Cardiac muscle cell (in vitro differentiated cells and primary cell): ENCODE results near the gene NEK2. TPM values are rescaled to one million over a fixed set of nuclear protein-coding genes. Genes with fewer than 3 reads are reported as not detected.
A peak's percentile ranks its signal among the peaks of the same experiment; 100 is the strongest.

Experiments used
- DNase-seq, 2 donors: peaks; one replicate each; pipeline versions ENCODE4 v3.0.0 to v3.0.0-alpha.2; 2010 to 2017; ENCODE audit warnings: low read depth in 1 of 2, low spot score in 1 of 2
- H3K27ac ChIP-seq: fragments of 200-600 bp; sonication (generic); 2 replicates; pipeline ENCODE4 v1.5.1; 2016
- H3K27me3 ChIP-seq: fragments of 200-600 bp; sonication (generic); 2 replicates; pipeline ENCODE4 v1.6.0; 2016; ENCODE audit warnings: control low read depth
- H3K36me3 ChIP-seq: fragments of 200-600 bp; sonication (generic); 2 replicates; pipeline ENCODE4 v1.5.1; 2016; ENCODE audit warnings: control low read depth
- H3K4me1 ChIP-seq: fragments of 200-600 bp; sonication (generic); 2 replicates; pipeline ENCODE4 v1.8.1; 2017; ENCODE audit warnings: low read depth, mild to moderate bottlenecking, mixed run types
- H3K4me3 ChIP-seq: fragments of 200-600 bp; sonication (generic); 2 replicates; pipeline ENCODE4 v1.5.1; 2016; ENCODE audit warnings: mild to moderate bottlenecking
- H3K9me3 ChIP-seq: fragments of 200-600 bp; sonication (generic); 2 replicates; pipeline ENCODE4 v1.5.1; 2017; ENCODE audit warnings: low read depth, mild to moderate bottlenecking, control low read depth
- CTCF ChIP-seq: IDR thresholded peaks from 2 replicates; pipeline ENCODE4 v1.5.1; 2012; ENCODE audit warnings: low read depth, mild to moderate bottlenecking, low read length
- polyA plus RNA-seq: library from polyadenylated mRNA; unstranded; fragments of >200 nt; fragmentation: Nextera tagmentation; extraction: Ambion mirVana; gene quantifications from 2 replicates; pipeline ENCODE4 v1.2.1, GENCODE V29; 2016
- total RNA-seq: library from RNA; depleted of rRNA; stranded (reverse); fragments of >200 nt; gene quantifications from 2 replicates; pipeline ENCODE4 v1.2.3, GENCODE V29; 2016

NEK2 gene
- total and polyA plus RNA-seq, 2 experiments from 2014 or later: 6.7 to 51.2 TPM

DNA sequence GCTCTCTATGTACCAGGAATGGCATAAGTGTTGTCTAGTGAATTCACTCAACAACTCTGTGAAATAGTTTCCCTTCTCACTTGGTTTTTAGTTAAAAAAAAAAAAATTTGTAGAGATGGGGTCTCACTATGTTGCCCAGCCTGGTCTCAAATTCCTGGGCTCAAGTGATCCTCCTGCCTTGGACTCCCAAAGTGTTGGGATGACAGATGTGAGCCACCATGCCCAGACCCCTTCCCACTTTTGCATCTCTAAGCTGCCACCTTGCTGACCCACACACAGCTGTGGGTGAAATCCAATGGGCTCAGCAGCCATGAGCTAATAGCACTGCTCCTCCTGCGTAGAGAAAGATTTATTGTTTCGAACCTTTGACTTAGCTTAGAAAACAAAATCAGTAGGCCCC, 33.5 kb downstream of the NEK2 start:
- Histone ChIP-seq H3K4me1 (no peaks in the 10 kb centered on the region), H3K4me3 (no peak overlapping the region), H3K9me3 (no peaks in the 10 kb centered on the region), H3K27me3 (no peaks in the 10 kb centered on the region), H3K36me3 (no peaks in the 10 kb centered on the region), H3K27ac (no peak overlapping the region)
- no peak for DNase-seq
- no peak for TF ChIP-seq CTCF

DNA sequence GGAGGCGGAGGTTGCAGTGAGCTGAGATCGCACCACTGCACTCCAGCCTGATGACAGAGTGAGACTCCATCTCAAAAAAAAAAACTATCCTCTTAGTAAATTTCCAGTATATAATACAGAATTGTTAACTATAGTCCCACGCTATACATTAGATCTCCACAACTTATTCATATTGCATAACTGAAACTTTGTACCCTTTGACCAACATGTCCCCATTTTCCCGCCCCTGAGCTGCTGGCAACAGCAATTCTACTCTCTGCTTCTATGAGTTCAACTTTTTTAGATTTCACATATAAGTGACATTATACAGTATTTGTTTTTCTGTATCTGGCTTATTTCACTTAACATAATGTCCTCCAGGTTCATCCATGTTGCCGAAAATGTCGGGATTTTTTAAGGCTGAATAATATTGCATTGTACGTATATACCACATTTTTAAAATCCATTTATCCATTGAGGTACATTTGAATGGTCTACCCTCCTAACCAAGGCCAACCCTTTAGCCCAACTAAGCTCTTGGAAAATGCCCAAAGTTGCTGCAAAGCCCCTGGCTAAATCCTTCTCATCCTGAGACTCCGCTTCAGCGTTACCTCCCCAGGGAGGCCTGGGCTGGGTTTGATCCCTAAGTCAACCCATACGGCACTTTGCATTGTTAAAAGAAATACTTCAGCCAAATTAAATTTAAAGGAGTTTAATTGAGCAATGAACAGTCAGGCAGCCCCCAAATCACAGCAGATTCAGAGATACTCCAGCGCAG, 34.2 kb downstream of the NEK2 start:
- Histone ChIP-seq H3K27ac (no peak overlapping the region), H3K4me3 (no peak overlapping the region), H3K4me1 (no peaks in the 10 kb centered on the region), H3K27me3 (no peaks in the 10 kb centered on the region), H3K9me3 (no peaks in the 10 kb centered on the region), H3K36me3 (no peaks in the 10 kb centered on the region)
- TF ChIP-seq CTCF: no peak
- DNase-seq: no peak

- Histone ChIP-seq H3K4me1 (no peaks in the 10 kb centered on the region), H3K36me3 (no peaks in the 10 kb centered on the region), H3K9me3 (no peaks in the 10 kb centered on the region), H3K27me3 (no peaks in the 10 kb centered on the region), H3K27ac (peak overlapping the region; percentile 12), H3K4me3 (no peak overlapping the region)
- no peak for TF ChIP-seq CTCF
- DNase-seq: no peak
Measured at GRCh38 chr1:211640301-211640630, 35.2 kb downstream of the NEK2 start.

DNA sequence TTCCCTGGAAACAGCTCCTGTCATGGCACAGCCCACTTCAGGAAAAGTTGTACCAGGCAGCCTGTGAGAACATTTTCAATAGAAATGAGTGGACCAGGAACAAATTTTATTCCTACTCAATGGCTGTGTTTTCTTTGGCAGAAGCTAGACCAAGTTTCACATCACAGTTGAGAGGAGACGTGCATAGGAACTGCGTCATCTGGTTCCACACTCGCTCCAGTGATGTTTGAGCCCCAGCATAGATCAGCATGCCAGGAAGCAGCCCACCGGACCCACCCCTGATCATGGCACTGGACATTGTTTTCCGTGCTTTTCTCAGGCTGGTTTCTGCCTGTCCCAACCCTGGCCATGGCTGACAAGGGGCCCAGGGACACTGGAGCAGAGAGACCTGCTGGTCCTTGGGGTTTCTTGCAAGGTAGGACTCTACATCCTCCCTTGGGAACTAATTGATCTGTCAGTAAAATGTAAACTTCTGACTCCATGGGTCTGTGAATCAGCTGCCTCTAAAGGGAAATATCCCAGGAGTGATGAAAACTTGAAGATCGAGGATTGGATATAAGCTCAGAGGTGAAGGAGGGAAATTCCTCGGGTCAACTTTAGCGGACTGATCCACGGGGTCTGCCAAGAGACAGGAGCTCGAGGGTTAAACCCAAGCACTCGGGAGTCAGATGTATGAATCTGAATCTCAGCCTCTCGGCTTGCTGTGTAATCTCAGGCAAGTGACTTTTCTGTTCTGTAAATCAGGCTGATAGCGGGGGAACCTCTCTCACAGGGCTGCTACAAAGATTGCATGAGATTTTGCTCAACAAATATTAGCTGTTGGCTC, 35.7 kb downstream of the NEK2 start:
- DNase-seq: peak in 1 of 2 donors; percentile 92
- no peak overlapping the region for H3K4me3 ChIP-seq
- H3K4me1 ChIP-seq: no peaks in the 10 kb centered on the region
- H3K9me3 ChIP-seq: no peaks in the 10 kb centered on the region
- no peak for TF ChIP-seq CTCF
- H3K36me3 ChIP-seq: no peaks in the 10 kb centered on the region
- H3K27ac ChIP-seq: peak overlapping the region; percentile 12
- H3K27me3 ChIP-seq: no peaks in the 10 kb centered on the region

DNA sequence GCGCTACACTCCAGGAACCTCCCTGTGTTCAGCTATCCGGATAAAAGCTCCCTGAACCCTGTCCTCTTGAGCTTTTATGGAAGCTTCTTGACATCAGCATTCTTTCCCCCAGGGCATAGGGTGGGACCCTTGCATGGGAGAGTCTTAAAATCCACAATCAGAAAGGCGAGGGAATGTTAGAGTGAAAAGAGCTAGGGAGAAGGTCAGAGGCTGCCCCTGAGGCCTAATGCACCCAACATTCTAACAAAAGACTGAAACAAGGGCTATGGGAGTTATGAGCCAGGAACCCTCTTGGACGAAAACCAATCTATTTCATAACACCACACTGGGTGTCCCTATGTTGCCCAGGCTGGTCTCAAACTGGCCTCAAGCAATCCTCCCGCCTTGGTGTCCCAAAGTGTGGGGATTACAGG, 36.7 kb downstream of the NEK2 start:
- TF ChIP-seq CTCF: no peak
- H3K4me3 ChIP-seq: no peak overlapping the region
- no peaks in the 10 kb centered on the region for H3K9me3 ChIP-seq
- no peaks in the 10 kb centered on the region for H3K4me1 ChIP-seq
- no peaks in the 10 kb centered on the region for H3K36me3 ChIP-seq
- no peaks in the 10 kb centered on the region for H3K27me3 ChIP-seq
- peak in 1 of 2 donors; percentile 68 for DNase-seq
- no peak overlapping the region for H3K27ac ChIP-seq
